GM10847 (cell line): ENCODE measurements around the gene ZNF157.

ENCODE experiments used
- POLR2A ChIP-seq: IDR thresholded peaks from 2 replicates; pipeline ENCODE4 v1.6.1; 2011; ENCODE audit not compliant: insufficient read length; ENCODE audit errors: extremely low read depth

ZNF157 gene

DNA sequence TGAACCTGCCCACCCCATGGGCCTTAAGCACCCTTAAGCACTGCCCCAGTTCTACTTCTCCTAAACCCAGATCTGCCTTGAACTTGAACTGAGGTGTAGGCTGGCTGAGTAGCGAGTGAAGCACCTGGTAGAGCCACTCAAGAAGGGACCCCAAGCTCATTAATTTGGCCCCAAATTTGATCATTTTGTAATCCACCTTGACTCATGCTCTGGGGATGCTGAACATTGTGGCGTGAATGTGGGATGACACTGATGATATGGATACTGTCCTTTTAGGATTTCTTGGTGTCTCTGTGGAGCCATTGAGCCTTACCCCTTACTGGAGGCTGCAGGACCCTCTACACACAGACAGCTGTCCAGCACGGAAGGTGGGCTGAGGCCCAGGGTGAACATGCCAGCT lies at the start of gene ZNF157:
Gene ZNF157, plus strand, starts transcription at position 301 of the 400 bp plus-strand sequence. Its CDS starts 91 bp downstream, at position 392.
- no peak for TF ChIP-seq POLR2A

- no peak for TF ChIP-seq POLR2A
Observed at GRCh38 chrX:47321386-47321785, 49.0 kb upstream of the ZNF157 start.

DNA sequence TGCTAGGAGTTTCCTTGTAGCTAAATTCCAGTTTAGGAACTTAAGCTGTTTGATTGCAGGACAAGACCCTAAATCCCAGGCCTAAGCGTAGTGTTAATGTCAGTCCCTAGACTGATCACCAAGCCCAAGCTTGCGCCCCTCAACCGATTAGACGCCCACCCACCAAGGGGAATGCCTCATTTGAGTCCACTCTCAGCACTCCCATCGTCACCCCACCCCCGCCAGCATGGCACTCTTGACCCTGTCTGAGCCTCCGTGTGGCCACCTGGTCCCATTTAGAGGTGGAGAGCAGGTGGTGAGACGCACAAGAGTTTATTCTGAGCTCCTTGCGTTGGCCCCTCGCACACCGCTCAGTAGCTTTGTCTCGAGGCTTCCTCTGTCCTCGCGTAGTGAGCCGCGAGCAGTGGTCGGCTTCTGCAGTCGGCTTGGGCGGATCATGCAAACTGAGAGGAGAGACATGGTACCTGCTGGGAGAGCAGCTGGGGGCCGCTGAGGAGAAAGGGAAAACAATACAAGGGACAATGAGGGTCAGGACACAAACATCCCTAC lies 48.5 kb upstream of the ZNF157 start:
- no peak for TF ChIP-seq POLR2A

DNA sequence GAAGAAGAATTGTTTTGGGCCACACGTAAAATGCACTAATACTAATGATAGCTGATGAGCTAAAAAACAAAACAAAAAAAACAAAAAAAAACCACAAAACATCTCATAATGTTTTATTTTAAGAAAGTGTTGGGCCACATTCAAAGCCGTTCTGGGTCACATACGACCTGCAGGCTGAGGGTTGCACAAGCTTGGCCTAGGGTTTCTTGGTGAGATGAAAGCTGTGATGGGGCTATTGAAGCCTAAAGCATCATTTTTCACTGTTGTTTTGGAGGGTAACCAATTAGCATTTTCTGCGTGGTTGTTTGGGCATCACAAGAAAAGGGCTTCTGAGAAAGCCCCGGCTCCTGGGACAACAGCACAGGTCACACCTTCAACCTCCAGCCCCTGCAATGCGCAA lies 42.5 kb upstream of the ZNF157 start:
- no peak for TF ChIP-seq POLR2A

DNA sequence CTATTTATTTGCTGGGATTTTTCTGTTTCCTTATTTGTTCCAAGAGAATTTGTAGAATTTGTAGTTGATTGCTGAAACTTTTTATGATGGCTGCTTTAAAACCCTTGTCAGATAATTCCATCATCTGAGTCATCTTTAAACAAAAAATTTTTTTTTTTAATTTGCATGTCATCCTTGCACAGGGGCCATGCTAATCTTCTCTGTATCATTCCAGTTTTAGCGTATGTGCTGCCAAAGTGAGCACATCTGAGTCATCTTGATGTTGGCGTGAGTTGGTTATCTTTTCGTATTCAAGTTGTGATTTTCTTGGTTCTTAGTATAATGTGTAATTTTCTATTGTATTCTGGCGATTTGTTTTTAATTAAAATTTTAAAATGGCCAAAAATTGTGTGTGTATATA lies 18.7 kb upstream of the ZNF157 start:
- no peak for TF ChIP-seq POLR2A

DNA sequence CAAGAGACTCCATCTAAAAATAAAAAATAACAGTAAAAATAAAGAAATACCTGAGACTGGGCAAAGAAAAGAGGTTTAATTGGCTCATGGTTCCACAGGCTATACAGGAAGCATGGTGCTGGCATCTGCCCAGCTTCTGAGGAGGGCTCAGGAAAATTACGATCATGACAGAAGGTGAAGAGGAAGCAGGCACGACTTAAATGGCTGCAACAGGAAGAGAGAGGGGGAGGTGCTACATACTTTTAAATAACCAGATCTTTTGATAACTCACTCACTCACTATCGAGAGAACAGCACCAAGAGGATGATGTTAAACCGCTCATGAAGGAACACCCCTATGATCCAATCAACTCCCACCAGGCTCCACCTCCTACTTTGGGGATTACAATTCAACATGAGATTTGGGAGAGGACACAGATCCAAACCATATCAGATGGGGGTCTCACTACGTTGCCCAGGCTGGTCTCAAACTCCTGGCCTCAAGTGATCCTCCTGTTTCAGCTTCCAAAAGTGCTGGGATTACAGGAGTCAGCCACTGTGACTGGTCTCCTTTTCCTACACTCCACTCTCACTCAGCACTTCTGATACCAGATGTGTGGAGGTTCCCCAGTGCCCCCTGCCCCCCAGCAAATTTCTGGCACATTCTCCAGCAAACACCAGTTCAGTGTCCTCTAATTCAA lies 11.9 kb upstream of the ZNF157 start:
- TF ChIP-seq POLR2A, result no peak

DNA sequence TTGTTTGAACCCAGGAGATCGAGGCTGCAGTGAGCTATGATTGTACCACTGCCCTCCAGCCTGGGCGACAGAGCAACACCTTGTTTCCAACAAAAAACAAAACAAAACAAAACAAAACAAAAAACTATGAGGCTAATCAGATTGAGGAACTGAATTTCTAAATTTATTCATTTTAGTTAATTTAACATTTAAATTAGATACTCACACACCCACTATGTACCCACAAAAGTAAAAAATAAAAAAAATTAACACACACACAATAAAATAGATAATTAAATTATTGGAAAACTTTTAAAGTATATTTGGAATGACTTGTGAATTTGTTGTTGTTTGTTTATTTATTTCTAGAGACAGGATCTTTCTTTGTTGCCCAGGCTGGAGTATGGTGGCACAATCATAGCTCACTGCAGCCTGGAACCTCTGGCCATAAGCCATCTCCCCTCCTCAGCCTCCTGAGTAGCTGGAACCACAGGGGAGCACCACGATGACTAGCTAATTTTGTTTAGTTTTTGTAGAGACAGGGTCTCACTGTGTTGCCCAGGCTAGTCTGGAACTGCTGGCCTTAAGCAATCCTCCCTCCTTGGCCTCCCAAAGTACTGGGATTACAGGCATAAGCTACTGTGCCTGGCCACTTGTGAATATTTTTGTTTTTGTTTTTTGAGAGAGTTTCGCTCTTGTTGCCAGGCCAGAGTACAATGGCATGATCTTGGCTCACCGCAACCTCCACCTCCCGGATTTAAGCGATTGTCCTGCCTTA lies 9.8 kb upstream of the ZNF157 start:
- TF ChIP-seq POLR2A, result no peak

DNA sequence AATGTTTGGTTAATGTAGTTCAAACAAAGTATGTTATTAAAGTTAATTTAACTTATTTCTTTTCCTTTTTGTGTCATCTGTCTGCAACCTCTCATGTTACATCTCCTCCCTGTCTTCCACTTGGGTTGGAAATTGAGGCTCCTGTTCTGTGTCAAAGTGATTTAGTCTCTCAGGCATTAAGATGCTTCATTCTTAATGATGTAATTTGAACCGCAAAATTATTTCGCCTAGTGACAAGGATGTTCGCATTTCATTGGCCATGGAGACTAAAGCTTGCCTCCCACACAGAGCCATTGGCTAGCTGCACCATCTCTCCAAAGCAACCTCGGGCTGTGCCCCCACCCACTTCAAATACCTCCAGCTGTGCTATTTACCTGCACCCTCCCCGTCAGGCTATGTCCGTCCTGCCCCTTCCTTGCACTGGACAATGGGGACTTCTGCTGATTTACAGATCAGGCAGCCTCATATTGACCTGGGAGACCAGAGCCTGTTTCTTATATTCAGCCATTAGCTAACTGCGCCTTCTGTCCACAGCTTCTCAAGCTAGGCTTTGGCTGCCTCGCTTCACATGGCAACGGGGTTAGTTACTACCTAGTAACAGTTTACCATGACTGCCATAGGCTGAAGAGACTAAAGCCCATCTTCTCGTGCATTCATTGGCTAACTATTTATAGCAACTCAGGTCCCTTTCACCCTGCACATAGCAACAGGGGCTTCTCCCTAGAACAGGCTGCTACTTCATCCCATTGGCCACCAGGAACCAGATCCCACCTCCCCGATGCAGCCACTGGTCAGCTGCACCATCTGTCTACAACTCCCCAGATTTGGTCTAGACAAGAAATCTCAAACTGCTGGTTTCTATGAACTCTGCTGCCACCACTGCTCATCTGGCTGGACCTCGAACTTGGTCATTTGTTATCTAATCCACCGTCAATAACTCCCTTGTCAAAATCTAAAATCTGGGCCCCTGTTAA lies 8.6 kb upstream of the ZNF157 start:
- no peak for TF ChIP-seq POLR2A

GRCh38 chrX:47366041-47366722 lies 4.2 kb upstream of the ZNF157 start:
- TF ChIP-seq POLR2A, result no peak

DNA sequence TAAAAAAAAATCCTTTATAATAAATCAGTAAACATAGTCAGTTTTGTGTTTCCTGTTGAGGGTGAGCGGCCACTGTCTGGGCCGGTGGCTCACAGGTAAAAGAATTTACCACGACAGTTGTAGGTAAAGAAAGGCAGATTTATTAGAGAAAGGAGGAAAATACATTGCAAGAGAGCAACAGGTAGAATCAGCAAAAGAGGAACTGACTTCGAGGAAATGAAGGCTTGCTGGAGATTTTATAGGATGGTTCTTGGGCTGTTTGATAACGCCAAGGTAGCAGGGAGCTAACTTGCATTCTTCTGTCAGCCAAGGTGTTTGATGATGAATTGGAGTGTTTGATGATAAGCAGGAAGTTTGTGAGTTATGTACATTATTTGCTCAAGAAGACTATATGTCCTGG lies 2.8 kb downstream of the ZNF157 start:
- no peak for TF ChIP-seq POLR2A

DNA sequence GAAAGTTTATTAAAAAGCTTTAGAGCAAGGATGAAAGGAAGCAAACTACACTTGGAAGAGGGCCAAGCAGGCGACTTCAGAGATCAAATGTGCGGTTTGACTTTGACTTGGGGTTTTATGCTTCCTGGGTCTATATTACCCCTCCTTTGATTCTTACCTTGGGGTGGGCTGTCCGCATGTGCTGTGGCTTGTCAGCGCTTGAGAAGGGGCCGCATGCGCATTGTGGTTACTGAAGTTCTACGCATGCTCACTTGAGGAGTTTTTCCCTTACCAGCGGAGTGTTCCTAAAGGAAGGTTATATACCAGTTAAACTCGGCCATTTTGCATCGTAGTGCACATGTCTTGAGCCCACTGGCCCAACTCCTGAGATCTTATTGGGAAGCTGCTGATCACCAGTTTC lies 9.9 kb downstream of the ZNF157 start:
- no peak for TF ChIP-seq POLR2A

DNA sequence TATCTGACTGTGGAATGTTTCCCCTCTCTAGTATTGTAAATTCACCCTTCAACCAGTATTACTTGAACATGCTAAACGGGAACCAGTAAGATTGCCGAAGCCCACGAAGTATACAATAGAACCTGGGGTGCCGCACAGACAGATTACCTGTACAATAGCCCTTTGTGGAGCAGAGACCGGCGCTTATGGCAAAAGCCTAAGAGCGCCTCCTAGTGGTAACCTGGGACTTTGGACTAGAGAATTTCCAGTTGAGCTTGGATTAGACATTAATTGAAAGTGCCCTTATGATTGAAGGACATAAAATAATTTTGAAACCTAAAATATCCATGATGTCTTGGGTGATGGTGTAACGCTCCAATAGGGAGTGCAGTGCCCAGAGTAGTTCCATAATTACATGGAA lies 14.1 kb downstream of the ZNF157 start:
- TF ChIP-seq POLR2A, result no peak

DNA sequence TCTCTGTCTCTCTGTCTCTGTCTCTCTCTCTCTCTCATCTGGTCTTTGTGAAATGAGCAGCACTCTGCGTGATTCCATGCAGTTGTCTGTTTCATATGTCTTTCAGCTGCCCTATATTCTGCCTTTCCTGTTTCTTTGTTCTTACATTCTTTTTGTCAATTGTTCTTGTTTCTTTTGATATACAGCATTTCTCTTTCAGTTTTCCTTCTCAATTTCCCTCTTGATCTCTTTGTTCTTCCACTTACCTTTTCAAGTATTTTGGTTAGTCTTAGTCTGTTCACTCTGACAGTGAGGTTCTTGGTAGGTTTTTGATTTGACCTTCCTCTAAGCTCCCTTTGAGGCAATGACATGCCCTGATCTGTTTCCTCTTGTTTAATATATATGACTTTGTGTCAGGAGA lies 20.4 kb downstream of the ZNF157 start:
- no peak for TF ChIP-seq POLR2A

GRCh38 chrX:47413179-47413594 lies 42.8 kb downstream of the ZNF157 start:
- no peak for TF ChIP-seq POLR2A

- no peak for TF ChIP-seq POLR2A
Observed at GRCh38 chrX:47420265-47420664, 49.9 kb downstream of the ZNF157 start.
